DMS 273 (cell line): ENCODE measurements around the gene TACC2.
"Not testable (repeated sequence)": the region's sequence is repeated elsewhere in the genome, so short reads cannot be mapped to it uniquely, and the experiment has no call there.

Source experiments
- DNase-seq: peaks from one replicate; lab custom pipeline; 2025; ENCODE audit not compliant: unreplicated experiment; lab: John Stamatoyannopoulos, UW

The TACC2 gene

GRCh38 chr10:122185643-122186042 lies 196.7 kb downstream of the TACC2 start:
- no peak for DNase-seq

- DNase-seq = no peak
Measured at GRCh38 chr10:122186816-122187810, 198.2 kb downstream of the TACC2 start.

- DNase-seq = no peak
Measured at GRCh38 chr10:122188706-122189105, 199.7 kb downstream of the TACC2 start.

- no peak for DNase-seq
Measured at GRCh38 chr10:122189185-122189584, 200.2 kb downstream of the TACC2 start.

GRCh38 chr10:122190176-122190943 lies 201.4 kb downstream of the TACC2 start:
- DNase-seq = no peak

- no peak for DNase-seq
Measured at GRCh38 chr10:122191936-122192541, 203.1 kb downstream of the TACC2 start.

- no peak for DNase-seq
Measured at GRCh38 chr10:122194251-122194650, 205.3 kb downstream of the TACC2 start.

- no peak for DNase-seq
Measured at GRCh38 chr10:122196218-122196617, 207.3 kb downstream of the TACC2 start.

GRCh38 chr10:122197611-122198222 lies 208.8 kb downstream of the TACC2 start:
- no peak for DNase-seq

GRCh38 chr10:122198631-122199030 lies 209.7 kb downstream of the TACC2 start:
- DNase-seq = no peak

- no peak for DNase-seq
Measured at GRCh38 chr10:122199070-122199469, 210.1 kb downstream of the TACC2 start.

GRCh38 chr10:122199689-122200088 lies 210.7 kb downstream of the TACC2 start:
- no peak for DNase-seq

GRCh38 chr10:122201401-122201800 lies 212.4 kb downstream of the TACC2 start:
- DNase-seq = no peak

GRCh38 chr10:122203180-122203579 lies 214.2 kb downstream of the TACC2 start:
- not testable (repeated sequence) for DNase-seq

GRCh38 chr10:122204691-122205489 lies 215.9 kb downstream of the TACC2 start:
- no peak for DNase-seq

- no peak for DNase-seq
Measured at GRCh38 chr10:122206471-122207065, 217.6 kb downstream of the TACC2 start.

GRCh38 chr10:122207163-122207562 lies 218.2 kb downstream of the TACC2 start:
- DNase-seq = no peak

- peak; percentile 61 for DNase-seq
Measured at GRCh38 chr10:122207596-122207995, 218.6 kb downstream of the TACC2 start.

GRCh38 chr10:122208571-122209430 lies 219.8 kb downstream of the TACC2 start:
- DNase-seq = no peak
